ENCODE results near the gene STPG2. TPM values are rescaled to one million over a fixed set of nuclear protein-coding genes. Genes with fewer than 3 reads are reported as not detected.

The STPG2 gene
- total RNA-seq, 2 donors from 2014 or later = 0.66 to 1.6 TPM

DNA sequence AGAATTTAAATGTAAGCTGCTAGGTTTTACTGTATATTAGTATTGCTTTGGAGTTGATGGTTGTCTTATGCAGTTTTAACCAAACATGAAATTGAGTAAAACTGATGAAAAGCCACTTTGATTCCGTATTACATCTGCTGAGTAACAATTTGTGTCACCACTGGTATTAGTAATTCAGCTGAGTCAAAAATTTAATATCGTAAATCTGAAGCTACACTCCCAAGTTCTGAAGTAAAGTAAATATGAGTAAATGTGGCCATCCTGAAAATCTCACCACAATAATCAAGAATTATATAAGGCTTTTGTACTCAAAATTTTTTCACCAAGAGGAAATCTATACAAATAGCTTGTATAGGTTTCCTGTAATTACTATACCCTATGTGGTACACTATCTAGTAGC lies 142.3 kb downstream of the STPG2 start:
- no peaks in the 10 kb centered on the region for H3K9me3 ChIP-seq
- WGBS, 2 donors = 68 to 79% methylated on average over 2 of the region's 2 CpGs
- intact Hi-C loops (cut with DNase I) = no loop called here
- no peak overlapping the region for H3K27ac ChIP-seq
- no peaks in the 10 kb centered on the region for H3K27me3 ChIP-seq
- H3K4me1 ChIP-seq = no peaks in the 10 kb centered on the region
- ATAC-seq (no peak), DNase-seq (no peak)
- TF ChIP-seq, protein P1, sequence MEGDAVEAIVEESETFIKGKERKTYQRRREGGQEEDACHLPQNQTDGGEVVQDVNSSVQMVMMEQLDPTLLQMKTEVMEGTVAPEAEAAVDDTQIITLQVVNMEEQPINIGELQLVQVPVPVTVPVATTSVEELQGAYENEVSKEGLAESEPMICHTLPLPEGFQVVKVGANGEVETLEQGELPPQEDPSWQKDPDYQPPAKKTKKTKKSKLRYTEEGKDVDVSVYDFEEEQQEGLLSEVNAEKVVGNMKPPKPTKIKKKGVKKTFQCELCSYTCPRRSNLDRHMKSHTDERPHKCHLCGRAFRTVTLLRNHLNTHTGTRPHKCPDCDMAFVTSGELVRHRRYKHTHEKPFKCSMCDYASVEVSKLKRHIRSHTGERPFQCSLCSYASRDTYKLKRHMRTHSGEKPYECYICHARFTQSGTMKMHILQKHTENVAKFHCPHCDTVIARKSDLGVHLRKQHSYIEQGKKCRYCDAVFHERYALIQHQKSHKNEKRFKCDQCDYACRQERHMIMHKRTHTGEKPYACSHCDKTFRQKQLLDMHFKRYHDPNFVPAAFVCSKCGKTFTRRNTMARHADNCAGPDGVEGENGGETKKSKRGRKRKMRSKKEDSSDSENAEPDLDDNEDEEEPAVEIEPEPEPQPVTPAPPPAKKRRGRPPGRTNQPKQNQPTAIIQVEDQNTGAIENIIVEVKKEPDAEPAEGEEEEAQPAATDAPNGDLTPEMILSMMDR (IDR thresholded peaks at IDR 0.05) = no peak
- TF ChIP-seq POLR2A (IDR thresholded peaks at IDR 0.05) = no peak
- H3K36me3 ChIP-seq (replicated peaks in 1 of 2; ENCODE audit: insufficient read depth in 1 of 2, low read depth in 2 of 2) = no peaks in the 10 kb centered on the region
- no peak overlapping the region for H3K4me3 ChIP-seq

DNA sequence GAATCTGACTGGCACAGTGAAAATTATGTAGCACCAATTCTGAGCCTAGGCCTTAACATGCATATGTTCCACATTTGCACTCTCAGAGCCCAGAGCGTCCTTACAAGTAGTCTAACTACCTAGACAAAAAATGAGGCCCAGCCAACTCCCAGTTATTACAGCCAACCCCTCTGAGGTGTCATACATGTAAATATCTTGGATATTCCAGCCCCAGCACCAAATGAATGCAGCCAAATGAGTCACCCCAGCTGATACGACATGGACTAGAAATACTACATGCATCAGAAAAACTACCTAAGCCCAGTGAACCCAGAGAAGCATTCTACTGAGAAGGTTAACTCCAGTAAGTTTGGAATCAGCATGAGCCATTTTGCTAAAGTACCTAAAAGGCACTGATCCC lies 145.1 kb downstream of the STPG2 start:
- Histone ChIP-seq H3K36me3 (replicated peaks in 1 of 2; ENCODE audit: insufficient read depth in 1 of 2, low read depth in 2 of 2) (no peaks in the 10 kb centered on the region), H3K27ac (no peak overlapping the region), H3K4me1 (no peaks in the 10 kb centered on the region), H3K9me3 (no peaks in the 10 kb centered on the region), H3K4me3 (no peak overlapping the region), H3K27me3 (no peaks in the 10 kb centered on the region)
- intact Hi-C loops (cut with DNase I) = no loop called here
- DNase-seq = no peak
- TF ChIP-seq, protein P1 (IDR thresholded peaks at IDR 0.05) = no peak
- no peak for TF ChIP-seq POLR2A (IDR thresholded peaks at IDR 0.05)
- 65 to 73% methylated on average over 2 of the region's 2 CpGs for WGBS, 2 donors
- no peak for ATAC-seq

DNA sequence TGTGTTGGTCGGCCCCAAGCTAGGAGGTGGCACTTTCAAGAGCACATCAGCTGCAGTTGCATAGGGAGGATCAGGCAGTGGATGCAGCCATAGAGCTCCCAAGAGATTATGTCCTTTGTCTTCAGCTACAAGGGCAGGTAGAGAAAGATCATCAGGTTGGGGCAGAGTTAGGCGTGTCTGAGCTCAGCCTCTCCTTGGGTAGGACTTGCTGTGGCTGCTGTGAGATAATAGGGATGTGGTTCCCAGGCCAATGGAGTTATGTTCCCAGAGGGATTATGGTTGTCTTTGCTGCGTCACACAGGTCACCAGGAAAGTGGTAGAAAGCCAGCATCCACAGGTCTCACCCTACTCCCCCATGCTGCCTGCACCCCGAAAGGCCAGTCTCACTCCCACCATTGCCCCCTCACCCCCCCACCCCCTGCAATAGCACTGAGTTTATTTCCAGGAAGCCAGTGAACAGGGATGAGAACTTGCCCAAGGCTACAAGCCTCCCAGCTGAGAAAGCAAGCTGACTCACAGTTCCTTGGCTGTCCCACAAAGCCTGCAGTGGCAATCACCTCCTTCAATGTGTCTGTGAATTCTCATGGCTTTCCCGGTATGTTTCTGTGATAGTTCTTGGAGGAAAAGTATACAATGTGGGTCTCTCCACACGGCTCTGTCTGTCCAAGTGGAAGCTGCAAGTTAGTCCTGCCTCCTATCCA lies 148.4 kb downstream of the STPG2 start:
- Histone ChIP-seq H3K4me3 (no peak overlapping the region), H3K36me3 (replicated peaks in 1 of 2; ENCODE audit: insufficient read depth in 1 of 2, low read depth in 2 of 2) (no peaks in the 10 kb centered on the region), H3K9me3 (no peaks in the 10 kb centered on the region), H3K4me1 (no peaks in the 10 kb centered on the region), H3K27ac (no peak overlapping the region), H3K27me3 (no peaks in the 10 kb centered on the region)
- intact Hi-C loops (cut with DNase I) = no loop called here
- DNase-seq = no peak
- ATAC-seq = no peak
- WGBS, 2 donors = 81 to 86% methylated on average over 6 of the region's 6 CpGs
- TF ChIP-seq, protein P1 (IDR thresholded peaks at IDR 0.05) = no peak
- no peak for TF ChIP-seq POLR2A (IDR thresholded peaks at IDR 0.05)

DNA sequence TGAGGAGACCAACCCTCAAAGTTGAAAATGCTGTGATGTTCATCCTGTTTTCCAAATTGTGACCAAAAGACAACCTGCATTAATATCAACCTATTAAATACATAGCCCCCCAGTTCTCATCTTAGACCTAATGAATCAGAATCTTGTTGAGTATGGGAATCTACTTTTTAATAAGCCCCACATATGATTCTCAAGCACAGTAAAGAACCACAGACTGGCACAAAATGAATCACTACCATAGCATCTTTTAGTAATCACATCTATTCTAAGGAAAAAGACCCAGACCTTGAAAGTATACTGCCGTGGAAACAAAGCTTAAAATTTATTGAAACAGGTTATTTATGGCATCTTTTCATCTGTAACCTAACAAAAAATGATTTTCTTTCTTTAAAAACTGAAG lies 152.9 kb downstream of the STPG2 start:
- Histone ChIP-seq H3K4me1 (no peaks in the 10 kb centered on the region), H3K4me3 (no peak overlapping the region), H3K9me3 (no peaks in the 10 kb centered on the region), H3K36me3 (replicated peaks in 1 of 2; ENCODE audit: insufficient read depth in 1 of 2, low read depth in 2 of 2) (no peaks in the 10 kb centered on the region), H3K27me3 (no peaks in the 10 kb centered on the region), H3K27ac (no peak overlapping the region)
- no peak for TF ChIP-seq POLR2A (IDR thresholded peaks at IDR 0.05)
- TF ChIP-seq, protein P1 (IDR thresholded peaks at IDR 0.05) = no peak
- no peak for ATAC-seq
- DNase-seq = no peak
- intact Hi-C loops (cut with DNase I) = no loop called here
- 36 to 45% methylated on average over 1 of the region's 1 CpG for WGBS, 2 donors

DNA sequence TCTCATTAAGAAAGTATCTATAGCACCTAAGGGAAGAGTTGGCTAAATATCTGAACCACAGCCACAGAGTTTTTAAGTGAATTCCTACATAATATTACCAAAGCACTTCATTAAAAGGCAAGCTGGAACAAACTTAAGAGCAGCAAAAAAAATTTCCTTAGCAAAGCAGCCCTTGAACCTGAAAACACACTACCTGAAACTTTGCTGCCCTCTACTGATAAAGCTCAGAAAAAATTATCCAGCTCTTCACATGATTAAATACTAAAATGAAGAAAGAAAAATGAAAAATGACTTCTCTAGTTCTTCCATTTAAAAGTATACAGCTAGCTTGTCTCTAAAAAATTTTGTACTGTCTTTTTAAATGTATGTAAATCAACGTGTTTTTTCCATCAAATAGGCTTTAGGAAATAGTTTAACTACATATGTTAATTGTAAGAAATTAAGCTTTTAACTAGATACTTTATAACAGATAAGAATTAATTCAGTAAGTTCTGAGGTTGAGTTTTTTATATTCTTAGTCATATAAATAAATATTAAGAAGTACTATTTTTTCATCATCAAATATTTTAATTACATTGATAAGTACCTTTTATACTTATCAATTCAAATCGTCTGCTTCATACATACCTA lies 156.1 kb downstream of the STPG2 start:
- no peaks in the 10 kb centered on the region for H3K4me1 ChIP-seq
- H3K27ac ChIP-seq = no peak overlapping the region
- DNase-seq (no peak), ATAC-seq (no peak)
- no peak overlapping the region for H3K4me3 ChIP-seq
- no peaks in the 10 kb centered on the region for H3K9me3 ChIP-seq
- no peaks in the 10 kb centered on the region for H3K36me3 ChIP-seq (replicated peaks in 1 of 2; ENCODE audit: insufficient read depth in 1 of 2, low read depth in 2 of 2)
- intact Hi-C loops (cut with DNase I) = no loop called here
- no peak for TF ChIP-seq POLR2A (IDR thresholded peaks at IDR 0.05)
- TF ChIP-seq, protein P1 (IDR thresholded peaks at IDR 0.05) = peak in 6 of 7 experiments; percentile 41 to 56 (median 51)
- no peaks in the 10 kb centered on the region for H3K27me3 ChIP-seq
- WGBS, 2 donors = 28 to 31% methylated on average over 2 of the region's 2 CpGs
